GM21528 (cell line): Measurements from ENCODE around the gene SPRR4.
A peak's percentile ranks its signal among the peaks of the same experiment; 100 is the strongest.

Experiments used
- ATAC-seq: cut with Tn5 transposase; IDR thresholded peaks from one replicate; pipeline ENCODE4 v1.9.1; 2021; ENCODE audit warnings: mild to moderate bottlenecking, moderate library complexity; ENCODE audit not compliant: unreplicated experiment, low FRiP score

SPRR4 gene

GRCh38 chr1:152964536-152964935 is 5.9 kb upstream of the SPRR4 start:
- no peak for ATAC-seq

DNA sequence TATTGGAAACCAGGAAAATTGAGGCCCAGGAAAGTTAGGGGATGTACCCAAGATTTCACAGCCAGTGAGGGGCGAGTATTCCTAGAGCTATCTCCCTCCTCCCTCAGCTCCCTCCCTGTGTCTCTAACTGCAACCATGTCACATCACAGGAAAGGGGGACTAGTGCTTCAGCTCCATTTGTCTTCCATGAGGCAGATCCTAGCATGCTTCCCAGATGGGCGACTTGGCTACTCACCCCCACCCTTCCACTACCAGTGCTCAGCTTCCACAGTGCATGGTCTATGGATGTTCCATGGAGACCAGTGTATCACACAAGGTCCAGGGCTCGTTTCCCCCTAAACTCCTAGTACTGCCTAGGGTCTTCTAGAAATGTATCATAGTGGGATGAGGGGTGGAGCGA is 4.6 kb upstream of the SPRR4 start:
- no peak for ATAC-seq

DNA sequence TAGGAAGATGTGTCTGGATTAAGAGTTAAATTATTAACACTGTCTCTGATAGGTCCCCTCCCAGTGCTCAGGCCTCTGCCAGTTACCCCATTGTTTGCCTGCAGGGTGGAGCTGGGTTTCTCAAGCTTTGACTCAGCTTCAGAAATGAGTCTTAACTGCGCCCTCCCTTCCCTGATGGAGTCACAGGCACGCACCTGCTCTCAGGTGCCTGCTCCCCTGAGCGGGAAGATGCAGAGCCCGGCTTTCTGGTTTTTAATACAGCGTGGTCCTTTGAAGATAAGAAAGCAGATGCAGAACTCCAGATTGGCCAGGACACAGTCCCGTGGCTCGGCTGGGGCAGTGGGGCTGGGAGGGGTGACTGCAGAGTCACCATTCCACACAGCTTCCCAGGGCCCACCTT is 3.2 kb upstream of the SPRR4 start:
- ATAC-seq = no peak

- peak; percentile 88 for ATAC-seq
These were observed 2.2 kb upstream of the SPRR4 start for GRCh38 chr1:152968248-152968647.

GRCh38 chr1:152969036-152969435 is 1.4 kb upstream of the SPRR4 start:
- ATAC-seq = no peak

GRCh38 chr1:152972196-152972886 is 1.9 kb downstream of the SPRR4 start:
- no peak for ATAC-seq

GRCh38 chr1:152976688-152977087 is 6.2 kb downstream of the SPRR4 start:
- ATAC-seq = no peak

GRCh38 chr1:152977614-152978013 is 7.2 kb downstream of the SPRR4 start:
- no peak for ATAC-seq

- ATAC-seq = no peak
These were observed 10.2 kb downstream of the SPRR4 start for GRCh38 chr1:152980676-152981075.

DNA sequence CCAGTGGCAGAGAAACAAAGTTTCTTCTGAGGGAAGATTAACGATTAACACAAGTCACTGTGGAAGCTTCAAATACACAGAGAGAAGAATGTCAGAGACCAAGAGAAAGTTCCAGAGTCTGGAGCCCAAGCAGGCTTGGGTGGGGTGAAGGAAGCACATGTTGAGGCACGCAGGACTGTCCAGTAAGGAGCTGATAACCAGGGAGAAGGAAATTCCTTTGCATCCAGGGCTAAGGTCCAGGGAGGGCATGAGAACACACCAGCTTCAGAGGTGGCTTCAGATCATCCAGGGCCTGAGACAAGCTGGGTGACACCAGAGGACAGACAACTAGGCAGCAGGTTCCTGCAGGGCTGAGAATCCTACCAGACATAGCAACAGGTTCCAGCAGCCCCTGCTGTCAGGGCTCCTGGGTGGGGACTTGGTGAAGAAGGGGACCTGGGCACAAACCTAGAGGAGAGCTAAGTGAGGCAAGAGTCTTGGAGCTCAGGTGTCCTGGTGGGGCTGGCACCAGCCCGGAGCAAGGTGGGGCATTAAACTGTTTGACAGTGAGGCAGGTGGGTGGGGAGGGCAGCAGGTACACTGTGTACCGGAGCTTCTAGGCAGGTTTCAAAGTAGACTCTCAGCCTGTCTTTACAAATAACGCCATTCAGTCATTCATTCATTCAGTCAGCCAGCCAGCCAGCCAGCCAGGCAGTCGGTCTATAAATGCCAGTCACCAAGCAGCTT is 10.9 kb downstream of the SPRR4 start:
- ATAC-seq = no peak

- no peak for ATAC-seq
These were observed 11.6 kb downstream of the SPRR4 start for GRCh38 chr1:152982076-152982475.

DNA sequence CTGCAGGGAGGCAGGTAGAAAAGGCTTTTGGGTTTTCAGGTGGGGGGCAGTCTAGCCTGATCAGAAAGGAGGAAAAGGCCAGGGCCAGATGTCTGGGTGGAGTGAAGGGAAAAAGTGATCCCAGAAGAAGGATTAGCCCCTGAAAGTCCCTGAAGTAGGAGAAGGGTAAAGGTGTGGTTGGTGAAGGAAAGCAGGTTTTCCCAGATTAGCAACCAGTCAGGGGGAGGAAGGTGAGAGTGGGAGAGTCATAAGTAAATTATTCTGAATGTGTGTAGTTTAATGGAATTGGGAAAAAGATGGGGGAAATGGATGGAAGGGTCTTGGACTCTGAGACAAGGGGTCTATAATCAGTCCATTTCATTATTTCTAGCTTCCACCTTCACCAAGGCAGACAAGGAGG is 12.8 kb downstream of the SPRR4 start:
- no peak for ATAC-seq

DNA sequence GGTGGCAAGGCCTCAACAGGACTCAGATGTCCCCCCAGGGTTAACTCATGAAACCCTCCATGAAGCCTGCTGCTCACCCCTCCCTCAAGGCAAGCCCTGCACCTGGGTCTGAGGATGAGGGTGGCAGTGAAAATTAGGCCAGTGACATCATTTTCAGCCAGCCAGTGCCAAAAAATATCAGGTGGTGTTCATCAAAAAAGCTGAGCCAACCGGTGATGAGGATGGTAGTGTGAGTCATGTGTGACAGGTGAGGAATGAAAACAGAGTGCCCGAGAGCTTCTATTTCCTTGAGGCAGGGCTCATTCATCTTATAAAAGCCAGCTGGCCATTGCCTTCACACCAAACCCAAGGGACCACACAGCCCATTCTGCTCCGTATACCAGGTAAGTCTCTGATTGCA is 13.3 kb downstream of the SPRR4 start, which contains the start of gene SPRR1A:
Gene SPRR1A, plus strand, starts transcription at position 339 of the 400 bp plus-strand sequence. CDS start 1,150 bp downstream, outside the sequence.
- ATAC-seq = no peak

GRCh38 chr1:152986578-152986977 is 16.1 kb downstream of the SPRR4 start:
- no peak for ATAC-seq

DNA sequence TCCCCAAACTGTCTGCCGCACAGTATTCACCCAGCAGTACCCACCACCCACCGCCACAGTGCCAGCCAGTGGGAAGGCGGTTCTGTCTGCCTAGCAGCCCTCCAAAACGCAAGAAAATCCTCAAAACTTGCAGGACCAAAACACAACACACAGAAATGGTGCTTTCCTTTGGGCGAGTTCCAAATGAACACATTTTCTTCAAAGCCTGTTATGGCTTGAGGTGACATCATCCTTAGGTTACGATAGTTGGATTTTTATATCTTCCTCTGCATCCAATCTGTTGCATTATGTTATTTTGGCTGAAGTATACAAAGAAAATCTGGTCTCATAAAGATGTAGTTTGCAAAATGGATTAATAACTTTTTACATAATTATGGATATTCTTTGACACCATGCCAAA is 22.7 kb downstream of the SPRR4 start:
- no peak for ATAC-seq

- no peak for ATAC-seq
These were observed 25.4 kb downstream of the SPRR4 start for GRCh38 chr1:152995842-152996241.

- ATAC-seq = no peak
These were observed 26.4 kb downstream of the SPRR4 start for GRCh38 chr1:152996633-152997400.

GRCh38 chr1:152997901-152998300 is 27.5 kb downstream of the SPRR4 start:
- ATAC-seq = no peak

- no peak for ATAC-seq
These were observed 28.0 kb downstream of the SPRR4 start for GRCh38 chr1:152998476-152998875.

- no peak for ATAC-seq
These were observed 29.4 kb downstream of the SPRR4 start for GRCh38 chr1:152999818-153000217.

- ATAC-seq = no peak
These were observed 29.8 kb downstream of the SPRR4 start for GRCh38 chr1:153000294-153000693.
